Measurements from ENCODE around the gene JAG1. TPM values are rescaled to one million over a fixed set of nuclear protein-coding genes. Genes with fewer than 3 reads are reported as not detected.

Gene JAG1
- total RNA-seq, 1 donor from 2014 or later: 193 TPM

DNA sequence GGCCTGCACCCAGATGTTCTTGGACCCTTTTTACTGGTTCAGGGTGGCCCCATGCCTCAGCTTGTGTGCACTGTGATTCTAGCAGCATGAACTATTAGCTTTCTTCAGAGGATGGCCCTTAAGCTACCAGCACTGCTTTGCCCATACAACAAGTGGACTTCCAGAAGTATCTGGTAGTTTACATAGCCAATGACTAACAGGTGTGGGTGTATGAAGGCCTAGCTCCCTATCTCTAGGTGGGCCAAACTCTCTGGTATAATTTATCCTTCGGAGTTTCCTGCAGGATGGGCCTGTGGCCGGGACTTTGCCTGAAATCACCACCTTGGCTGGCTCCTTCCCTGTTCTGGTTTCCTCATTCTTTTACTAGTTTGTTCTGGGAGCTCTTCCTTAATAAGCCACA, 26.1 kb upstream of the JAG1 start:
- no peak for DNase-seq (ENCODE audit: low spot score)

DNA sequence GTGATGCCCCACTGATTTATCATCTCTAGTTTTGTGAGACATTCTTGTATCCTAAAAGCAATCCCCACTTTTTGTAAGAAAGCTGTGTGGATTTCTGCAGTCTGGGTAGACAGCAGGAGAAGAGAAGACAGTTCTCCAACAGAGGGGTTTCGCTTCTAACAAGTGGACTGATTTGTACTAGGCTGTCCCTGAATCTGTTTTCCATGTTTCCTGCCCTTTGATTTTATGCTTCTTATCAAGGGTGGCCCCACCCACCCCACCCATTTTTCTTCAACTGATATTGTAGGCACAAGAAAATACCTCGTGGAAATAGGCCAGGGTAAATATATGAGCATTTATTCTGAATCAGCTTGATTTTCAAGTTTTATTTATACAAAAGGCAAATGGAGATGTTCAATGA, 25.7 kb upstream of the JAG1 start:
- no peak for DNase-seq (ENCODE audit: low spot score)

DNA sequence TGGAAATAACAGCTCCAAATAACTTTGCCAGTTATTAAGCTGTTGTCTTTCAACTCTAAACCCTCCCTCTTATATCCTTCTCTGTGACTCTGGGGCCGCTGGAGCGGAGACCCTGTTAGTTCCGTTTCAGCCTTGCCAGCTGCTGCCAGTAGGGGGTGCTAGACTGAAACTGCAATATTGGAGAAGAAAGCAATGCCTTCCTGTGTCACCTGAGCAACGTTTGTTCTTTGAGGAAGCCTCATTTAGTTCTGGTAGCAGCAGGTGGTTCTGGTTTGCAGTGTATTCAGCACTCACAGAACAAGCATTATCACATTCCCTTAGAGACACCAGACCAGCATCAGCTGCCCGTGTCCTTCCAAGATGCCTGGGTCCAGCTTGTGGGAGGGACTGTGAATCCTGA, 22.9 kb upstream of the JAG1 start:
- DNase-seq (ENCODE audit: low spot score): no peak

DNA sequence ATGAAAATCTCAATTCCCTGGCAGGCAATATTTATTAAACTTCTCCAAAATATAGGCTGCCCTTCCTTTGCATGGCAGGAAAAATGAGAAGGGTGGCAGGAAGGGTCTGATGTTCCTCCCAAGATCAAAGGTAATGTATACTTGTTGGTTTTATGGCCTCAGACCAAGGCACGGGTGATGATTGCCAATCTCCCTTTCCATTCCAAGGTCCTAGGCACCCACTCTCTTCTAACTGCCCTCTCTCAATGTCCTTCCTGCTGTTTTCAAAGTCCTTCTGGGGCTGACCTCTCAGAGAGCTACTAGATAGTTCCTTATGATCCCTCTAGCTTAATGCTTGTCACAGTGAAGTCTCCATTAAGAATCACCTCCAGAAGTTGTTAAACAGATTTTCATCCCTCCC, 15.6 kb upstream of the JAG1 start:
- DNase-seq (ENCODE audit: low spot score): no peak

GRCh38 chr20:10687895-10688294, 14.1 kb upstream of the JAG1 start:
- no peak for DNase-seq (ENCODE audit: low spot score)

GRCh38 chr20:10686356-10687133, 12.7 kb upstream of the JAG1 start:
- no peak for DNase-seq (ENCODE audit: low spot score)

- no peak for DNase-seq (ENCODE audit: low spot score)
Measured at GRCh38 chr20:10683537-10683936, 9.7 kb upstream of the JAG1 start.

DNA sequence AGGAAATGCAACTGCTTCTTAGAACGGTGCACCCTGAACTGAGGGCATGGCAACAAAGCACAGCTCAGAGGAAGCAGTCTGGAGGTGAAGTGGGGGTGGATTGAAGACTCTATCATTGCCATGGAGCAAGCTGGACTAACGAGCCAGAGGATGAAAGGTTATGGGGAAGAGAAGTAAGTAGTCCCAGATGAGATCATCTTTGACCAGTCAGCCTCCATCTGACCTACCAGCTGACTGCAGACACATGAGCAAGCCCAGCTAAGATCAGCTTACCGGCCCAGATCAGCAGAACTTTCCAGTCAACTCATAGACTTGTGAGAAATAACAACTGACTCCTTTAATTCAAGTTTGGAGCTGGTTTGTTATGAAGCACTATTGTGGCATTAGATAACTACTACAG, 9.1 kb upstream of the JAG1 start:
- DNase-seq (ENCODE audit: low spot score): no peak

GRCh38 chr20:10681494-10681893, 7.7 kb upstream of the JAG1 start:
- no peak for DNase-seq (ENCODE audit: low spot score)

GRCh38 chr20:10680571-10680970, 6.8 kb upstream of the JAG1 start:
- DNase-seq (ENCODE audit: low spot score): no peak

DNA sequence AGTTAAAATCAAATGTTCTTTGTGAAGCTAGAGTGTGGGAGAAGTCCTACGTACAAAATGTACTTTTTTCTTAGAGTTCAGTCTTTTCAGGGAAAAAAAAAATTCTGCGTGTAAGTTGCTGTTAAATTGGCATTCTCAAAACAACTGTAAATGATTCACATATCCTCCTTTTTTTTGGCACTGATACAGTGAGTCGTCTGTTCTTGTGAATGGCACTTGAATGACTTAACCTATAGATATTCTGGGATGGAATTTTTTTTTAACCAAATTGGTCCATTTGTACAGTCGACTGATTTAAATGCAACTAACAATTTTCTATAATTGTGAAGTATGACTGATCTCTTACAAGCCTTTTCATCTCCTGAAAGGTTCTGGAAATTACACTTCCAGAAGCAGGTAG, 5.5 kb upstream of the JAG1 start:
- no peak for DNase-seq (ENCODE audit: low spot score)

GRCh38 chr20:10676518-10676917, 2.7 kb upstream of the JAG1 start:
- no peak for DNase-seq (ENCODE audit: low spot score)

GRCh38 chr20:10675450-10675848, 1.6 kb upstream of the JAG1 start:
- DNase-seq (ENCODE audit: low spot score): no peak

GRCh38 chr20:10674684-10675449, 1.1 kb upstream of the JAG1 start:
- DNase-seq (ENCODE audit: low spot score): peak; percentile 82

- DNase-seq (ENCODE audit: low spot score): no peak
Measured at GRCh38 chr20:10673176-10673841, 490 bp downstream of the JAG1 start.

GRCh38 chr20:10672624-10673127, 1.1 kb downstream of the JAG1 start:
- DNase-seq (ENCODE audit: low spot score): peak; percentile 60

DNA sequence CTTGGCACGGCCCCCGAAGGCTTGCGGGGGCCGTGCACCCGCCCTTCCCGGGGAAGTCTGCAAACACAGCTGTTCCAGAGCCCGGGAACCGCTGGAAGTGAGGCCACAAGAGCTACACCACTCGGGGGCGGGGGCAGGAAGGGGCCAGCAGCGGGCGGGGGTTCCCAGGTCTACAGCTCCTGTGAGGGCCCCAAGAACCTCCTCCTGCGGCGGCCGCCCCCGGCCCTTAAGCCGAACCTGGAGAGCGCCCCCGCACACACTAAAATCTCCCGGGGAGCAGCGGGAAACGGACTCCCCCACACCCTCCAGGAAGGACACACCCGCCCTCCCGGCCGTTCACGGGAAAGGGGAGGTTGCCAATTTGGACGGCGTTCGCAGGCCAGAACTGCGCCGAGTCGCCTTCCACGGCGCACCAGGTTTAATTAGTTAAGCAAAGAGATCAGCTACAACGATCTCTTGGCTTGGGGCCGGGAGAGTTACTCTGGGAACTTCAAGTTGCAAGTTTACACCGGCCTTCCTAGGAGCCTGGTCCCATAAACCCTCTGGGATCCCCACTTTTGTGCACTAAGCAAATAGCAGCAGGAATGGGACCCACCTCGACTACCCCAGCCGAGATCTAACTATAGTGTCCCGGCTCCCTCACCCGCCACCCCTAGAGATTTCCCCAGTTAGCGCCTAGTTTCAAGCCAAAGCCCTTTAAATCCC, 1.7 kb downstream of the JAG1 start:
- peak; percentile 61 for DNase-seq (ENCODE audit: low spot score)

GRCh38 chr20:10671221-10671918, 2.4 kb downstream of the JAG1 start:
- peak; percentile 95 for DNase-seq (ENCODE audit: low spot score)

GRCh38 chr20:10670501-10671220, 3.1 kb downstream of the JAG1 start:
- DNase-seq (ENCODE audit: low spot score): no peak

DNA sequence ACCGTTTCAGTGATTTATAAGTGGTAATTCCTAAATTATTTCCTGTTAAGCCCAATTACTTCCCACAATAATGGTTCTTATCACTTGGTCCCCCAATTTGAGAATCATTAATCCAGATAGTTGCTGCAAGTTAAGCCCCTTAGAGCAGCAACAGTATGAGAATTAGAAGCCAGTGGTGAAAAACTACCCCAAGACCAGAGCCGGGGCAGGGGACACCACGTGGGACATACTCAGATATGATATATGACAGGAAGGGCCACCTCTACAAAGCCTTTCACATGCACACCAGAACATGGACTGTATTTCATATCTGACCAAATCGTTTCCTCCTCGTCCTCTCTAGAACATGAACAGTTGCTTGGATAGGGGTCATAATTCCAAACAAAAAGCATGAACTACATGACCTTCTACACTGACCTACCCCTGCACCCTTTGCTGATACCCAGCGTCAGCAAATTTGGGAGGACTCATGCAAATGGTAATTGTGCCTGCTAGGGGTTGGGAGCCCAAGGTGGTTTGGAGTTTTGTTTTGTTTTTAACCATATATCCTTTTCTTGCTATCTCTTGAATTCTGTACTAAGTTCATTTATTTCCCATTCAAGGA, 3.9 kb downstream of the JAG1 start:
- no peak for DNase-seq (ENCODE audit: low spot score)
